ENCODE data around the gene TPGS2.

TPGS2 gene

DNA sequence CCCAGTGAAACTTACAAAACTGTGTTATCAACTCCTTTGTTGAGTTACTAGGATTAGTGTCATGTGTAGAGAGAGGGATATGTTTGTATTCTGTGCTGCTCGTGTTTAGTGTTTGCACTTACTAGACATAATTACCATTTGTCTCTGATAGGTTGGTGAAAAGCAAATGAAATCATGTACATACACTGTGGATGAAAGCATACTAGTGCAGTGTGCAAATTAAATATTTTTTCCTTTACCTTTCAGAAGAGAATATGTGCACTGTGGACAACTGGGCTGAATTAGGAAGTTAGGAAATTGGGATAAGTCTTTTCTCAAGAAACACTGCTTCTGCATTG, 1.3 kb upstream of the TPGS2 start:
- Mint-ChIP-seq H3K9me3 (peaks cover 5% of the 10 kb centered on the region), H3K27ac (no peak overlapping the region), H3K36me3 (ENCODE audit: low read depth) (peaks cover 24% of the 10 kb centered on the region), H3K4me1 (peaks cover 38% of the 10 kb centered on the region), H3K4me3 (peak overlapping the region; percentile 91), H3K27me3 (ENCODE audit: low read depth, poor library complexity) (no peaks in the 10 kb centered on the region)
- TF ChIP-seq, protein P1, sequence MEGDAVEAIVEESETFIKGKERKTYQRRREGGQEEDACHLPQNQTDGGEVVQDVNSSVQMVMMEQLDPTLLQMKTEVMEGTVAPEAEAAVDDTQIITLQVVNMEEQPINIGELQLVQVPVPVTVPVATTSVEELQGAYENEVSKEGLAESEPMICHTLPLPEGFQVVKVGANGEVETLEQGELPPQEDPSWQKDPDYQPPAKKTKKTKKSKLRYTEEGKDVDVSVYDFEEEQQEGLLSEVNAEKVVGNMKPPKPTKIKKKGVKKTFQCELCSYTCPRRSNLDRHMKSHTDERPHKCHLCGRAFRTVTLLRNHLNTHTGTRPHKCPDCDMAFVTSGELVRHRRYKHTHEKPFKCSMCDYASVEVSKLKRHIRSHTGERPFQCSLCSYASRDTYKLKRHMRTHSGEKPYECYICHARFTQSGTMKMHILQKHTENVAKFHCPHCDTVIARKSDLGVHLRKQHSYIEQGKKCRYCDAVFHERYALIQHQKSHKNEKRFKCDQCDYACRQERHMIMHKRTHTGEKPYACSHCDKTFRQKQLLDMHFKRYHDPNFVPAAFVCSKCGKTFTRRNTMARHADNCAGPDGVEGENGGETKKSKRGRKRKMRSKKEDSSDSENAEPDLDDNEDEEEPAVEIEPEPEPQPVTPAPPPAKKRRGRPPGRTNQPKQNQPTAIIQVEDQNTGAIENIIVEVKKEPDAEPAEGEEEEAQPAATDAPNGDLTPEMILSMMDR (IDR thresholded peaks at IDR 0.05) = no peak
- DNase-seq = no peak

DNA sequence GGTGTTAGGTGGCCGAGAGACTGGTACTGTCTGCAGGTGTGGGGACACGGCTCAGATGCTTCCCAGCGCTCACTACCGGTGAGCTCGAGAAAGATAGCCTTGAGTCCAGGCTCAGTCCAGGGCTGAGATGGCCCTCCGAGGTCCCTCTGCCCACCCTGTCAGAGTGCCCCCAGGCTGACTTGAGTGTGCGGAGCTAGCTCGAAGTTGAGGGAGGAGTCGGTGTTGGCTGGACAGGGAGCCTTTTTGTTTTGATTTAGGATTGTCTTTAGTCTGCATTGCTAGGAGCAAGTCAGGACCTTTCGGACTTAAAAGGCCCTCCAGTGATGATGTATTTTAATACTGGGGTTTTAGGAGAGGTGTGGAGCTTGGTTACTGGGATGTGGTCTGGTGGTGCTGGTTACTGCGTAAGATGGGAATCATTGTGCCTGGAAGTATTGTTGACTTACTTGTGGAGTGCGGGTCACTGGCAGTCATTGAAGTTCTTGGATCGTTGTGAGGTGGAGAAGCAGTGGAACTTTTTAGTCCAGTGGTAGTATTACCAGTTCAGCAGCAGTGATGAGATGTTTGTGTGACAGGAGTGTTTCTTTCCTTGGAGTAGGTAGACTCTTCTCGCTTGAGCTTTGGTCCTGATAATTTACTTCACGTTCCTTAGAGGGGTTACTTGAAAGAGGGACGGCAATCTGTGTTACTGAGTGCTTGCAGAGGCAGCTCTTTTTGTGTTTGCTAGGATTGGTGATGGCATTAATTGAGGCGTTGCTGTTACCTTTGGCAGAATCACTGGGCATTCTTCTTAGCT, 758 bp upstream of the TPGS2 start:
- Mint-ChIP-seq H3K9me3 (peaks cover 10% of the 10 kb centered on the region), H3K27ac (peak overlapping the region; percentile 22), H3K4me1 (peaks cover 38% of the 10 kb centered on the region), H3K36me3 (ENCODE audit: low read depth) (peaks cover 29% of the 10 kb centered on the region), H3K4me3 (peak overlapping the region; percentile 91), H3K27me3 (ENCODE audit: low read depth, poor library complexity) (no peaks in the 10 kb centered on the region)
- peak; percentile 43 for DNase-seq
- TF ChIP-seq, protein P1 (IDR thresholded peaks at IDR 0.05) = no peak

DNA sequence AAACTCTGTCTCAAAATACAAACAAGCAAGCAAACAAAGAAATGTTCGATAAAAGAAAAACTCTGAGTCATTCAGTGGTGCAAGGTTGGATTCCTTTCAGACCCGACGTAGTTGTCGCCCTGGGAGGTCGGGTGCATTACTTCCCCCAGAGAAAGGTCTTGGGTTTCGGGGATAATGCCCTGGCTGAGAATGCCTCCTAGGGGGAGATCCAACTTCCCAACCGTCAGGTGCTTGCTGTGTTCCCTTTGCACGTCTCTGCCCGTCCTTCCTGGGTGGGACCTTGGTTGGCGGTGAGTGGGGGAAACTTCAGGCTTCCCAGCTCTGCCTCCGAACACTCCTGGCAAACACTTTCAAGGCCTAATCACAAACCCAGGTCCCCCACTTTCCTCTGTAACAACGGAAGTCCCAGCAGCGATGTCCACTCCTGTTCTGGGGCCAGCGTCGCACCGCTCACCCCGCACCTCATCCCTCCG, 609 bp downstream of the TPGS2 start:
- peak overlapping the region; percentile 98 for H3K4me3 Mint-ChIP-seq
- TF ChIP-seq, protein P1 (IDR thresholded peaks at IDR 0.05) = no peak
- H3K9me3 Mint-ChIP-seq = peaks cover 22% of the 10 kb centered on the region
- H3K27me3 Mint-ChIP-seq (ENCODE audit: low read depth, poor library complexity) = no peaks in the 10 kb centered on the region
- H3K36me3 Mint-ChIP-seq (ENCODE audit: low read depth) = peaks cover 41% of the 10 kb centered on the region
- peaks cover 38% of the 10 kb centered on the region for H3K4me1 Mint-ChIP-seq
- no peak for DNase-seq
- peak overlapping the region; percentile 96 for H3K27ac Mint-ChIP-seq

DNA sequence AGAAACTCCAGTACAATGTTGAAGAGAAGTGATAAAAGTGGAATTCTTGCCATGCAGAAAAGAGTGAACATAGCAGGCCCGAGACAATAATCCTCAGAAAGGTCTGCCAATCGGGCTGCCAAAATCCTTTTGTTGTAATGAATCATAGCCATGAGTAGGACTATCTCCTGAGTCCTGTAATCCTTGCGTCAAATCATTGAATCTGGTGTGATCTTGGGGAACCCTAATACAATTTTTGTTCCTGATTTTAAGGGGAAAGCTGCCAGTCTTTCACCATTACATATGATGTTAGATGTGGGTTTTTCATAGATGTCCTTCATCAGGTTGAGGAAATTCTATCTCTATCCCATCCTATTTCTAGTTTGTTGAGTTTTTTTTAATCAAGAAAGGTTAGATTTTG, 2.2 kb downstream of the TPGS2 start:
- peaks cover 22% of the 10 kb centered on the region for H3K9me3 Mint-ChIP-seq
- no peak for DNase-seq
- H3K4me3 Mint-ChIP-seq = no peak overlapping the region
- H3K27me3 Mint-ChIP-seq (ENCODE audit: low read depth, poor library complexity) = no peaks in the 10 kb centered on the region
- peaks cover 56% of the 10 kb centered on the region for H3K36me3 Mint-ChIP-seq (ENCODE audit: low read depth)
- no peak overlapping the region for H3K27ac Mint-ChIP-seq
- H3K4me1 Mint-ChIP-seq = peaks cover 38% of the 10 kb centered on the region
- TF ChIP-seq, protein P1 (IDR thresholded peaks at IDR 0.05) = no peak

DNA sequence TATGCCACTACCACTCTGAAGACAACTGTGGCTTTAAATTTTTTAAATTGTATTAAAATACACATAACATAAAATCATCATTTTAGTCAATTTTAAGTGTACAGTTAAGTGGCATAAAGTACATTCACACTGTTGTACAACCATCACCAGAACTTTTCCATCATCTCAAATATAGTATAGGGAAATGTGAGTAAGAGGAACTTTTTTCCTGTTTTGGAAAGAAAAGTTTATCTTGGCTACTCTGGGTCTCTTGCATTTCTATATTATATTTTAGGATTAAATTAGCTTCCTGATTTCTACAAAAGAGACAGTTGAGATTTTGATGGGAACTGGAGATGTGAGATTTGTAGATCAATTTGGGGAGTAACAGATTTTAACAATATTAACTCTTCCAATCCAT, 3.3 kb downstream of the TPGS2 start:
- TF ChIP-seq, protein P1 (IDR thresholded peaks at IDR 0.05) = no peak

DNA sequence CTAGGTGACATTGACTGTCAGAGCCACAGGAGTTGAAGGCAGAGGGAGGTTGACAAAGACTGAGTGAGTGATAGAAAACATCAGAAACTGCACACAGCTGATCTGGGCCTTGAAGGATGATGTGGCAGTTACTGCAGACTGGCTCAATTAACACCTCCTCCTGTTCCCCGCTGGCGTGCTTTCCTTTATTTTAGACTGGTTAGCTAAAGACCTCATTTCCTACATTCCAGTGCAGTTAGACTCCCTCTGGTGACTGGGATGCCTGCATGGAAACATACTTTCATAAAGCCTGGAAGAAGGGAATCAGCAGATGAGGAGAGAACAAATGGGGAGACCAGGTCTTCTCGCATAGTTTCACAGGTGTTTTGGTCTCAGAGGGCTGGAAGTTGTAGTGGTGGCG, 7.1 kb downstream of the TPGS2 start:
- TF ChIP-seq, protein P1 (IDR thresholded peaks at IDR 0.05) = no peak
- Mint-ChIP-seq H3K4me3 (no peak overlapping the region), H3K27me3 (ENCODE audit: low read depth, poor library complexity) (no peaks in the 10 kb centered on the region), H3K9me3 (peaks cover 22% of the 10 kb centered on the region), H3K4me1 (no peaks in the 10 kb centered on the region), H3K36me3 (ENCODE audit: low read depth) (peaks cover 81% of the 10 kb centered on the region), H3K27ac (no peak overlapping the region)
- DNase-seq = no peak

More for the DNA sequence above, 3.3 kb downstream of the TPGS2 start:
- Mint-ChIP-seq H3K9me3 (peaks cover 22% of the 10 kb centered on the region), H3K36me3 (ENCODE audit: low read depth) (peaks cover 65% of the 10 kb centered on the region), H3K4me3 (no peak overlapping the region), H3K27me3 (ENCODE audit: low read depth, poor library complexity) (no peaks in the 10 kb centered on the region), H3K4me1 (peaks cover 28% of the 10 kb centered on the region), H3K27ac (no peak overlapping the region)
- no peak for DNase-seq
